GM12891 (cell line): ENCODE data around the gene KDM2B.

Experiments used
- DNase-seq: peaks from one replicate; pipeline ENCODE4 v3.0.0; 2011; ENCODE audit warnings: low spot score; ENCODE audit not compliant: insufficient read length
- FAIRE-seq: peaks from 2 replicates; lab custom pipeline; 2011; peaks lifted over from hg19 to GRCh38; lab: Jason Lieb, UNC
- PAX5 ChIP-seq: IDR thresholded peaks from 2 replicates; pipeline ENCODE4 v1.6.1; 2011; ENCODE audit warnings: low read length, moderate library complexity, mild to moderate bottlenecking; ENCODE audit not compliant: insufficient read depth, severe bottlenecking
- POLR2A ChIP-seq: IDR thresholded peaks from 2 replicates; pipeline ENCODE4 v1.6.1; 2011; ENCODE audit warnings: low read depth, low read length, control low read depth
- POLR2AphosphoS5 ChIP-seq: IDR thresholded peaks from 2 replicates; pipeline ENCODE4 v1.6.1; 2011; ENCODE audit warnings: low read depth, low read length, control low read depth
- POU2F2 ChIP-seq: IDR thresholded peaks from 2 replicates; pipeline ENCODE4 v1.6.1; 2011; ENCODE audit warnings: low read depth, mild to moderate bottlenecking, control low read depth, low read length, moderate library complexity
- SPI1 ChIP-seq: IDR thresholded peaks from 2 replicates; pipeline ENCODE4 v1.6.1; 2011; ENCODE audit warnings: low read depth, low read length, control low read depth
- TAF1 ChIP-seq: IDR thresholded peaks from 2 replicates; pipeline ENCODE4 v1.6.1; 2011; ENCODE audit warnings: low read depth, low read length, control low read depth

Gene KDM2B

DNA sequence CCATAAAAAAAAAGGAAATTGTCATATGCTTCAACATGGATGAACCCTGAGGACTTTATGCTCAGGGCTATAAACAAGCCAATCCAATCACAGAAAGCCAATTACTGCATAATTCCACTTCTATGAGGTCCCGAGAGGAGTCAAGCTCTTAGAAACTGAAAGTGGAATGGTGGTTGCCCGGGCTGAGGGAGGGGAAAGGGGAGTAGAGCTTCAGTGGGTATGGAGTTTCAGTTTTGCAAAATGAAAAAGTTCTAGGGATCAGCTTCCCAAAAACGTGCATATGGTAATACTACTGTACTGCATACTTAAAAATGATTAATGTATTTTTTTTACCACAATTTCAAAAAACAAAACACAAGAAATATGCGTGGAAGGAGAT lies 128.9 kb downstream of the KDM2B start:
- no peak for DNase-seq
- TF ChIP-seq TAF1 (no peak), PAX5 (no peak), SPI1 (no peak), POU2F2 (no peak), POLR2AphosphoS5 (no peak), POLR2A (no peak)
- peak; percentile 48 for FAIRE-seq

DNA sequence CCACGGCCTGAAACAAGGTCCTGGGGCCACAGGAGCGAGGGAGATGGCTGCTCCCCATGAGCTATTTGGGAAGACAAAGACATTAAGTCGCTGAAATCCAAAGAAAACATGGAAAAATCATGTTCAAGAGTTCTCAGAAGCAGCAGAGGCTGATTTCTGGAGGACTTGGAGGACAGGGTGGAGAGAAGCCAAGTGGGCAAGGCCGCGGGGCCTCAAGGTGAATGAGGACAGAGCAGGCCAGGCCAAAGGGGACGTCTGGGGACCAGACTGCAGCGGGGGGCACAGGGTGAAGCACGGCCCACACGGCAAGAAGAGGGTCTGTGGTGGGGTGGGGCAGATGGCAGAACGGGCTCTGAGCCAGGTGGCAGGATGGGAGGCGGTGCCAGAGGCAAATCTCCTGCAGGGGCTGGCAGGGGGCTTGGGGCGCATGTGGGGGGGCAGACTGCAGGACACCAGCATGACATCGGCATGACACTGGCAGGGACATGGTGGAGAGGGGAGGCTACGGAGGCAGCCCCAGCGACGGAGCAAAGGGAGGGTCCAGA lies 132.0 kb downstream of the KDM2B start:
- FAIRE-seq: no peak
- no peak for DNase-seq
- TF ChIP-seq TAF1: no peak
- TF ChIP-seq POLR2AphosphoS5: no peak

DNA sequence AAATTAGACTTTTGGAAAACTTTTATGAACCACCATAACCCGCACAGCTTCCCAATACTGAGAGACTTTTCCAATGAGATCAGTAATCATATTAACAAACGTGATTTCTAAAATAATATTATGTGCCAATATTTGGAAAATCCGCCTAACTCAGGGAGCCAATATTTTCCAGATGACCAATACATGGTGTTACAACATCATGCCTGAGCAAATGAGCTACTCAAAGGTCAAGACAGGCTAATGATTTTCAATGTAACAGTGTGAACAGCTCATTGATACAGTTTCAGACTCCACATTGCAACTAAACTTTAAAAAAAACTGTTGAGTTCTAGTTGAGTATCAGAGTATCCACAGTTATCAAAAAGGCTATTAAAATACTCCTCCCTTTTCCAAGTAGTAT lies 134.1 kb downstream of the KDM2B start:
- no peak for DNase-seq
- TF ChIP-seq PAX5 (no peak), POLR2A (no peak), TAF1 (no peak)
- no peak for FAIRE-seq

- FAIRE-seq: no peak
- DNase-seq: no peak
- TF ChIP-seq PAX5: no peak
- no peak for TF ChIP-seq TAF1
- no peak for TF ChIP-seq POLR2A
- no peak for TF ChIP-seq SPI1
- no peak for TF ChIP-seq POU2F2
- TF ChIP-seq POLR2AphosphoS5: no peak
These were observed 136.0 kb downstream of the KDM2B start for GRCh38 chr12:121444842-121445202.

GRCh38 chr12:121443911-121444841 lies 136.6 kb downstream of the KDM2B start:
- TF ChIP-seq PAX5 (no peak), POLR2AphosphoS5 (no peak), POLR2A (no peak), SPI1 (no peak), POU2F2 (no peak), TAF1 (no peak)
- FAIRE-seq: no peak

GRCh38 chr12:121443193-121443870 lies 137.5 kb downstream of the KDM2B start:
- no peak for TF ChIP-seq POU2F2
- TF ChIP-seq TAF1: no peak
- no peak for TF ChIP-seq SPI1
- TF ChIP-seq POLR2A: no peak
- TF ChIP-seq POLR2AphosphoS5: no peak
- no peak for TF ChIP-seq PAX5
- FAIRE-seq: peak; percentile 48
- peak; percentile 95 for DNase-seq

More at GRCh38 chr12:121443911-121444841, 136.6 kb downstream of the KDM2B start:
- no peak for DNase-seq

- FAIRE-seq (peak; percentile 5), DNase-seq (no peak)
- TF ChIP-seq POLR2A (no peak), SPI1 (no peak), TAF1 (no peak), PAX5 (no peak), POLR2AphosphoS5 (no peak), POU2F2 (no peak)
These were observed 138.5 kb downstream of the KDM2B start for GRCh38 chr12:121442028-121442948.

- no peak for TF ChIP-seq POLR2A
- no peak for TF ChIP-seq POLR2AphosphoS5
- no peak for TF ChIP-seq SPI1
- TF ChIP-seq PAX5: no peak
- no peak for TF ChIP-seq TAF1
- no peak for TF ChIP-seq POU2F2
- no peak for DNase-seq
- FAIRE-seq: no peak
These were observed 139.3 kb downstream of the KDM2B start for GRCh38 chr12:121441555-121441954.

GRCh38 chr12:121440768-121441167 lies 140.1 kb downstream of the KDM2B start:
- no peak for DNase-seq
- TF ChIP-seq POLR2AphosphoS5 (no peak), TAF1 (no peak), SPI1 (no peak), POLR2A (no peak)
- FAIRE-seq: no peak
